Type B pancreatic cell (in vitro differentiated cells): Measurements from ENCODE around the gene SPAG16. TPM values are rescaled to one million over a fixed set of nuclear protein-coding genes. Genes with fewer than 3 reads are reported as not detected.

ENCODE experiments used
- DNase-seq: peaks from one replicate; pipeline ENCODE4 v3.0.0; 2021; ENCODE audit warnings: mixed read lengths; ENCODE audit not compliant: unreplicated experiment; ENCODE audit errors: extremely low spot score
- H3K27ac Mint-ChIP-seq: 2 replicates; pipeline ENCODE4 v1.8.0; 2021; ENCODE audit warnings: mild to moderate bottlenecking, mixed read lengths
- H3K27me3 Mint-ChIP-seq: 2 replicates; pipeline ENCODE4 v1.8.0; 2021; ENCODE audit warnings: mixed read lengths
- H3K36me3 Mint-ChIP-seq: 2 replicates; pipeline ENCODE4 v1.8.0; 2021; ENCODE audit warnings: mixed read lengths
- H3K4me1 Mint-ChIP-seq: one replicate; pipeline ENCODE4 v1.8.0; 2021; ENCODE audit warnings: mixed read lengths; ENCODE audit not compliant: unreplicated experiment
- H3K4me3 Mint-ChIP-seq: 2 replicates; pipeline ENCODE4 v1.8.0; 2021; ENCODE audit warnings: mild to moderate bottlenecking, mixed read lengths
- H3K9me3 Mint-ChIP-seq: 2 replicates; pipeline ENCODE4 v1.8.0; 2021; ENCODE audit warnings: mixed read lengths
- CTCF ChIP-seq: fragments of 200-600 bp; sonication (generic); conservative IDR thresholded peaks from 2 replicates; pipeline ENCODE4 v1.5.0; 2021; ENCODE audit warnings: antibody characterized with exemption, mild to moderate bottlenecking
- total RNA-seq: library from RNA; stranded (reverse); gene quantifications from 2 replicates; pipeline ENCODE4 v1.2.1, GENCODE V29; 2021; ENCODE audit warnings: low replicate concordance

SPAG16 gene
- total RNA-seq, 1 donor from 2014 or later, result 54.8 TPM

- no peak for DNase-seq
- Mint-ChIP-seq H3K4me1 (peaks cover 7% of the 10 kb centered on the region), H3K36me3 (no peaks in the 10 kb centered on the region), H3K9me3 (no peaks in the 10 kb centered on the region), H3K27me3 (no peaks in the 10 kb centered on the region), H3K4me3 (no peak overlapping the region), H3K27ac (peak overlapping the region; percentile 93)
- no peak for TF ChIP-seq CTCF
Measured at GRCh38 chr2:213247566-213247965, 36.7 kb upstream of the SPAG16 start.

DNA sequence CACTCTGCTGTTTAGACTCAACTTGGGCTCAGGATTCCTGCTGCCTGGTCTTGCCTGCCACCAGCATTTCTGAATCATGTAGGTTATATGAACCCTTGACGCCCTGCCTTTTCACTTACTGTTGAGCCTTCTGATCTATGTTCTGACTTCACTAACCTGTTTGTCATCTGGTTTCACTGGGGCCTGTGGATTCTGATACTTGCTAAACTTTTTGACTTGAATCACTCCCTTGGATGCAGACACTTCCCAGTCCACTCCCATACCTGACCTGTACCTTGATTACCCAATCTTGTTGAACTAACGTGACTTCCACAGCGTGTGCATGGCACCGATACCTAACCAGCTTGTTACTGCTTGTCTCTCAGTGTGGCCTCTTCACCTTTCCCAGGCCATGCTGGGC is 35.6 kb upstream of the SPAG16 start:
- no peak for DNase-seq
- Mint-ChIP-seq H3K9me3 (no peaks in the 10 kb centered on the region), H3K27ac (peak overlapping the region; percentile 93), H3K4me3 (peak overlapping the region; percentile 32), H3K36me3 (no peaks in the 10 kb centered on the region), H3K27me3 (no peaks in the 10 kb centered on the region), H3K4me1 (peaks cover 16% of the 10 kb centered on the region)
- no peak for TF ChIP-seq CTCF

GRCh38 chr2:213249502-213249901 is 34.8 kb upstream of the SPAG16 start:
- Mint-ChIP-seq H3K36me3 (no peaks in the 10 kb centered on the region), H3K4me3 (no peak overlapping the region)
- no peak for TF ChIP-seq CTCF

DNA sequence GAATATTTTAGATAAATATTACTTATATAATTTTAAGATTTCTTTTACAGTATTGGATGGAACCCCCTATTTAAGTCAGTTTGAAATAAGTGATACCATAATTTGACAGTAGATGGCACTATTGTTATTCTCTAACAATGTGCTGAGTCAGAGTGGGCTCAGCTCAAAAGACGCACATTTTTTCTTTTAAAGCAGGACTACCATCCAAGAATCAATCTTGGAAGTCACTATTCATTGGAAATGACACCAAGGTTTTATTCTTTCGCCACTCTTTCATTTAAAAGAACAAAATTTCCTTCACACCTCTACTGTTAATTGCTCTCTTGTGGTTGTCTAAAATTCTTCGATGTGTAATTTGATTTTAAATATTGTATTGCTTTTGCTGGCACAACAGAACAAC is 32.6 kb upstream of the SPAG16 start:
- H3K4me3 Mint-ChIP-seq, result peak overlapping the region; percentile 19
- DNase-seq, result no peak
- no peaks in the 10 kb centered on the region for H3K36me3 Mint-ChIP-seq
- no peaks in the 10 kb centered on the region for H3K27me3 Mint-ChIP-seq
- peak overlapping the region; percentile 77 for H3K27ac Mint-ChIP-seq
- H3K9me3 Mint-ChIP-seq, result peaks cover 5% of the 10 kb centered on the region
- H3K4me1 Mint-ChIP-seq, result peaks cover 16% of the 10 kb centered on the region
- TF ChIP-seq CTCF, result peak; percentile 88

More at GRCh38 chr2:213249502-213249901, 34.8 kb upstream of the SPAG16 start:
- Mint-ChIP-seq H3K27ac (peak overlapping the region; percentile 93), H3K9me3 (no peaks in the 10 kb centered on the region), H3K4me1 (peaks cover 16% of the 10 kb centered on the region), H3K27me3 (no peaks in the 10 kb centered on the region)
- no peak for DNase-seq

DNA sequence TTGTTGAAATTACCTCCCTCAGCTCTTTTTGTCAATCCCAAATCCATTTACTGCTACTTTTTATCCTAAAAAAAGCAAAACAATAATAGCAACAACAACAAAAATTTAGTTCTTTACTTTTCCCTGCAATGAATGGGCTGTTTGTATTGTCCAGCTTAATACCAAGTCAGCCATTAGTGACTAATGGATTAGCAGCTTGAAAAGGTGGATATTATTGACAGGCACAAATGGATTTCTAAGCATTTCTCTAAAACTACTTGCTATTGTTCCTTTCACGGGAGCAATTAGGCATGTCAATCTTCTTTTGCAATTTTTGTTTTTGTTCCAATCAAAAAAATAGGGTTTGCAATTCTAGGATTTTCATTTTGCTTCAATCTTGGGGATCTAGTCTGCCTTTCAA is 32.1 kb upstream of the SPAG16 start:
- DNase-seq, result no peak
- no peaks in the 10 kb centered on the region for H3K36me3 Mint-ChIP-seq

More for the DNA sequence above, 32.1 kb upstream of the SPAG16 start:
- peaks cover 5% of the 10 kb centered on the region for H3K9me3 Mint-ChIP-seq
- H3K4me1 Mint-ChIP-seq, result peaks cover 16% of the 10 kb centered on the region
- peak overlapping the region; percentile 77 for H3K27ac Mint-ChIP-seq
- H3K27me3 Mint-ChIP-seq, result no peaks in the 10 kb centered on the region
- no peak overlapping the region for H3K4me3 Mint-ChIP-seq
- no peak for TF ChIP-seq CTCF
